IMR-90 (cell line): ENCODE results near the gene PTPRO. TPM values are rescaled to one million over a fixed set of nuclear protein-coding genes. Genes with fewer than 3 reads are reported as not detected.

Experiments
- ATAC-seq: fragments of 200-7000 bp; cut with Tn5 transposase; 2 replicates; pipeline ENCODE4 v1.9.1; 2020; ENCODE audit warnings: low read depth, mild to moderate bottlenecking, moderate library complexity
- BruUV-seq: library from RNA; stranded (reverse); fragments of 400-500 nt; replicated peaks from 2 replicates; lab custom pipeline; 2021; lab: Mats Ljungman, UMichigan
- CTCF ChIA-PET: fragments of 300-600 bp; formaldehyde crosslinking; extraction: SDS; loops from one replicate; lab custom pipeline; 2021; ENCODE audit warnings: antibody characterized with exemption; lab: Yijun Ruan, JAX
- POLR2A ChIA-PET: fragments of 300-600 bp; sonication (Branson Sonifier 250); formaldehyde crosslinking; loops from one replicate; lab custom pipeline; 2022; ENCODE audit warnings: antibody characterized with exemption; ENCODE audit not compliant: unreplicated experiment; lab: Charles Lee
- DNase-seq: peaks from one replicate; pipeline ENCODE4 v3.0.0; 2013
- H2AFZ ChIP-seq: replicated peaks from 2 replicates; pipeline ENCODE3; 2013; ENCODE audit warnings: low read length, mild to moderate bottlenecking; ENCODE audit not compliant: poor library complexity
- H2AK5ac ChIP-seq: 2 replicates; pipeline ENCODE4 v1.6.1; 2013; ENCODE audit warnings: low read depth, low read length, inconsistent platforms
- H2AK9ac ChIP-seq: replicated peaks from 2 replicates; pipeline ENCODE3; 2013; ENCODE audit warnings: mild to moderate bottlenecking, low read depth, low read length, moderate library complexity; ENCODE audit not compliant: poor library complexity
- H2BK120ac ChIP-seq: 2 replicates; pipeline ENCODE4 v1.6.1; 2013; ENCODE audit warnings: low read depth, low read length, inconsistent platforms
- H2BK15ac ChIP-seq: 3 replicates; pipeline ENCODE4 v1.6.1; 2013; ENCODE audit warnings: low read depth, low read length, inconsistent platforms
- H2BK20ac ChIP-seq: 2 replicates; pipeline ENCODE4 v1.6.1; 2013; ENCODE audit warnings: low read depth, mild to moderate bottlenecking, inconsistent platforms, low read length, moderate library complexity
- H2BK5ac ChIP-seq: 2 replicates; pipeline ENCODE4 v1.6.1; 2013; ENCODE audit warnings: mild to moderate bottlenecking, low read depth, low read length, inconsistent platforms; ENCODE audit not compliant: poor library complexity, severe bottlenecking
- H3K14ac ChIP-seq: replicated peaks from 2 replicates; pipeline ENCODE4 v1.6.1; 2013; ENCODE audit warnings: low read depth, low read length, inconsistent platforms
- H3K18ac ChIP-seq: 2 replicates; pipeline ENCODE4 v1.6.1; 2013; ENCODE audit warnings: low read depth, low read length, control low read depth
- H3K23ac ChIP-seq: 2 replicates; pipeline ENCODE4 v1.6.1; 2013; ENCODE audit warnings: low read depth, low read length, inconsistent platforms
- H3K27ac ChIP-seq: 2 replicates; pipeline ENCODE4 v1.5.1; 2013; ENCODE audit warnings: mild to moderate bottlenecking, control low read depth, low read length; ENCODE audit not compliant: insufficient read depth
- H3K27me3 ChIP-seq: 2 replicates; pipeline ENCODE4 v1.6.1; 2013; ENCODE audit warnings: low read length; ENCODE audit not compliant: control insufficient read depth, insufficient read depth
- H3K36me3 ChIP-seq: 2 replicates; pipeline ENCODE4 v1.6.1; 2013; ENCODE audit warnings: low read length, mixed read lengths; ENCODE audit not compliant: control insufficient read depth, insufficient read depth
- H3K4ac ChIP-seq: 2 replicates; pipeline ENCODE4 v1.6.1; 2013; ENCODE audit warnings: low read depth, low read length, inconsistent platforms
- H3K4me1 ChIP-seq: 2 replicates; pipeline ENCODE4 v1.6.1; 2013; ENCODE audit warnings: low read length, mixed read lengths; ENCODE audit not compliant: control insufficient read depth, insufficient read depth
- H3K4me2 ChIP-seq: 2 replicates; pipeline ENCODE4 v1.6.1; 2013; ENCODE audit warnings: low read depth, mild to moderate bottlenecking, control low read depth, low read length, moderate library complexity
- H3K4me3 ChIP-seq: 2 replicates; pipeline ENCODE4 v1.5.1; 2013; ENCODE audit warnings: low read depth, mild to moderate bottlenecking, control low read depth, low read length, moderate library complexity; ENCODE audit not compliant: insufficient read depth
- H3K56ac ChIP-seq: 2 replicates; pipeline ENCODE4 v1.6.1; 2013; ENCODE audit warnings: low read length, inconsistent platforms; ENCODE audit not compliant: insufficient read depth; ENCODE audit errors: extremely low read depth
- H3K79me1 ChIP-seq, 2 experiments: 2 replicates each; pipeline ENCODE4 v1.6.1; 2013; ENCODE audit warnings: low read length in 2 of 2, inconsistent platforms in 1 of 2, low read depth in 1 of 2
- H3K9ac ChIP-seq: 2 replicates; pipeline ENCODE4 v1.6.1; 2013; ENCODE audit warnings: low read depth, low read length, control low read depth
- H3K9me1 ChIP-seq: 2 replicates; pipeline ENCODE4 v1.6.1; 2013; ENCODE audit warnings: low read length, inconsistent platforms; ENCODE audit not compliant: insufficient read depth
- H3K9me3 ChIP-seq: 2 replicates; pipeline ENCODE4 v1.6.1; 2013; ENCODE audit warnings: low read length; ENCODE audit not compliant: control insufficient read depth, insufficient read depth
- H4K20me1 ChIP-seq: 2 replicates; pipeline ENCODE4 v1.6.1; 2013; ENCODE audit warnings: low read length, inconsistent platforms; ENCODE audit not compliant: insufficient read depth
- H4K5ac ChIP-seq: 2 replicates; pipeline ENCODE4 v1.6.1; 2013; ENCODE audit warnings: mild to moderate bottlenecking, low read depth, low read length, control low read depth
- H4K8ac ChIP-seq, 2 experiments: 2 replicates each; pipeline ENCODE4 v1.6.1; 2013; ENCODE audit warnings: low read depth in 2 of 2, low read length in 2 of 2, control low read depth in 1 of 2, inconsistent platforms in 1 of 2
- H4K91ac ChIP-seq: 2 replicates; pipeline ENCODE4 v1.6.1; 2013; ENCODE audit warnings: low read depth, low read length, inconsistent platforms; ENCODE audit not compliant: insufficient read depth
- BHLHE40 ChIP-seq: fragments of 150-350 bp; IDR thresholded peaks from 2 replicates; pipeline ENCODE4 v1.6.1; 2016; ENCODE audit warnings: mild to moderate bottlenecking, low read depth, low read length
- CEBPB ChIP-seq: IDR thresholded peaks from 2 replicates; pipeline ENCODE4 v1.6.1; 2012; ENCODE audit warnings: low read depth, low read length, improper control_type of control experiment
- CHD1 ChIP-seq: IDR thresholded peaks from 2 replicates; pipeline ENCODE4 v1.6.1; 2012; ENCODE audit warnings: low read depth, low read length, improper control_type of control experiment
- CTCF ChIP-seq: conservative IDR thresholded peaks from 2 replicates; pipeline ENCODE4 v1.5.1; 2012; ENCODE audit warnings: mild to moderate bottlenecking, low read depth, low read length, improper control_type of control experiment
- ELK1 ChIP-seq: fragments of 150-350 bp; IDR thresholded peaks from 2 replicates; pipeline ENCODE4 v1.6.1; 2016; ENCODE audit warnings: low read depth, mild to moderate bottlenecking, low read length, moderate library complexity, borderline replicate concordance
- FOS ChIP-seq: fragments of 150-350 bp; IDR thresholded peaks from 2 replicates; pipeline ENCODE4 v1.6.1; 2016; ENCODE audit warnings: low read depth, low read length
- MAFK ChIP-seq: IDR thresholded peaks from 2 replicates; pipeline ENCODE4 v1.6.1; 2012; ENCODE audit warnings: low read depth, low read length, improper control_type of control experiment
- MAZ ChIP-seq: IDR thresholded peaks from 2 replicates; pipeline ENCODE4 v1.6.1; 2012; ENCODE audit warnings: low read depth, mild to moderate bottlenecking, low read length, improper control_type of control experiment, moderate library complexity, borderline replicate concordance
- MXI1 ChIP-seq: IDR thresholded peaks from 2 replicates; pipeline ENCODE4 v1.6.1; 2012; ENCODE audit warnings: low read depth, mild to moderate bottlenecking, low read length, moderate library complexity, borderline replicate concordance
- NFE2L2 ChIP-seq: fragments of 150-350 bp; IDR thresholded peaks from 2 replicates; pipeline ENCODE4 v1.6.1; 2016; ENCODE audit warnings: low read depth, mild to moderate bottlenecking, low read length
- POLR2A ChIP-seq: IDR thresholded peaks from 2 replicates; pipeline ENCODE4 v1.6.1; 2012; ENCODE audit warnings: mild to moderate bottlenecking, low read depth, low read length
- RAD21 ChIP-seq: IDR thresholded peaks from 2 replicates; pipeline ENCODE4 v1.6.1; 2012; ENCODE audit warnings: low read length, improper control_type of control experiment
- RCOR1 ChIP-seq: IDR thresholded peaks from 2 replicates; pipeline ENCODE4 v1.6.1; 2012; ENCODE audit warnings: mild to moderate bottlenecking, low read length, improper control_type of control experiment; ENCODE audit not compliant: insufficient replicate concordance
- SMC3 ChIP-seq: fragments of 150-350 bp; IDR thresholded peaks from 2 replicates; pipeline ENCODE4 v1.6.1; 2016; ENCODE audit warnings: low read depth, mild to moderate bottlenecking, antibody characterized with exemption, low read length, moderate library complexity
- USF2 ChIP-seq: fragments of 150-350 bp; IDR thresholded peaks from 2 replicates; pipeline ENCODE4 v1.6.1; 2017; ENCODE audit warnings: mild to moderate bottlenecking, antibody characterized with exemption, low read length, low read depth
- WGBS, 2 experiments: methylation state at CpG; one replicate each; pipeline versions ENCODE4 v1.1.5 to v1.1.7; 2013; ENCODE audit warnings: missing lambda C conversion rate in 2 of 2; ENCODE audit not compliant: insufficient read length in 1 of 2; ENCODE audit errors: extremely low coverage in 2 of 2; 5-methylcytosine and 5-hydroxymethylcytosine counted together
- dilution Hi-C: fragments of 300-500 bp; cut with HindIII; formaldehyde crosslinking; loops from one replicate; pipeline ENCODE4 v1.14.3; 2018; ENCODE audit warnings: low sequenced_read_pairs; ENCODE audit not compliant: unreplicated experiment
- in situ Hi-C: fragments of 300-500 bp; cut with MboI; formaldehyde crosslinking; loops from 3 replicates; pipeline ENCODE4 v1.14.3; 2019; ENCODE audit warnings: low sequenced_read_pairs, inconsistent platforms, mixed read lengths
- intact Hi-C: fragments of 100-400 bp; cut with micrococcal nuclease; formaldehyde crosslinking; loops from 2 replicates; pipeline ENCODE4 v1.10.0; 2022
- polyA plus RNA-seq, 3 experiments: library from polyadenylated mRNA; depleted of rRNA; stranded (reverse); fragments of >200 nt; gene quantifications; 2 replicates each; pipeline ENCODE4 v1.2.3, GENCODE V29; 2012; ENCODE audit warnings: low replicate concordance in 1 of 3
- total RNA-seq: library from RNA; depleted of rRNA; stranded (reverse); fragments of >200 nt; gene quantifications from 2 replicates; pipeline ENCODE4 v1.2.3, GENCODE V29; 2012

PTPRO gene
- total and polyA plus RNA-seq, 2 of the 4 experiments (the other 2 are of a cell fraction), result 0.03 to 0.18 TPM

GRCh38 chr12:15629108-15629507, 306.8 kb downstream of the PTPRO start:
- peak overlapping the region; percentile 61 for H3K23ac ChIP-seq
- no peak overlapping the region for H2AK9ac ChIP-seq
- peak overlapping the region; percentile 13 to 57; a peak in 2 of 4 replicates for H4K8ac ChIP-seq
- H2BK15ac ChIP-seq, result peak overlapping the region; percentile 46; the same call in 1 of the 3 replicates
- BruUV-seq, result no TSS peak
- peak overlapping the region; percentile 53; the same call in 1 of the 2 replicates for H3K14ac ChIP-seq
- H3K4ac ChIP-seq, result peak overlapping the region; percentile 69
- CTCF ChIA-PET, result interaction anchor here (1.2 kb wide), 1 partner anchor 26 kb away, joined by 4 read pairs; no protein-coding TSS in a partner anchor
- peak overlapping the region; percentile 86 for H2BK120ac ChIP-seq
- H2AFZ ChIP-seq, result peak overlapping the region; percentile 82
- H4K91ac ChIP-seq, result peak overlapping the region; percentile 86
- POLR2A ChIA-PET, result no interaction called here
- intact Hi-C loops, result loop anchor here (2.0 kb wide), 1 partner anchor 160 kb away; the partner anchor contains the start of gene EPS8
- H3K79me1 ChIP-seq, result peaks cover 6 to 32% of the 10 kb centered on the region in 2 experiments; a peak in 3 of 4 replicates
- in situ Hi-C loops, result no loop called here
- H4K5ac ChIP-seq, result peak overlapping the region; percentile 67
- H3K27ac ChIP-seq, result peak overlapping the region; percentile 96
- H3K4me1 ChIP-seq, result peaks cover 15% of the 10 kb centered on the region
- no peaks in the 10 kb centered on the region for H4K20me1 ChIP-seq
- WGBS, 2 experiments, result no CpG with 5 or more reads among the region's 5 CpGs
- H3K36me3 ChIP-seq, result peaks cover 5% of the 10 kb centered on the region
- H3K18ac ChIP-seq, result peak overlapping the region; percentile 78
- peak overlapping the region; percentile 71 for H3K4me2 ChIP-seq
- H3K27me3 ChIP-seq, result no peaks in the 10 kb centered on the region
- peak; percentile 98 for DNase-seq
- no peak overlapping the region; the same call in 1 of the 2 replicates for H3K4me3 ChIP-seq
- peak overlapping the region; percentile 20; the same call in 1 of the 2 replicates for H2AK5ac ChIP-seq
- H3K9ac ChIP-seq, result no peak overlapping the region
- peak; percentile 95 for ATAC-seq
- no peaks in the 10 kb centered on the region for H3K9me3 ChIP-seq
- dilution Hi-C loops, result no loop called here
- H3K56ac ChIP-seq, result peak overlapping the region; percentile 45; the same call in 1 of the 2 replicates
- peak overlapping the region; percentile 60; the same call in 1 of the 2 replicates for H2BK20ac ChIP-seq
- peak overlapping the region; percentile 100 for H2BK5ac ChIP-seq
- H3K9me1 ChIP-seq, result peaks cover 10% of the 10 kb centered on the region
- no peak for TF ChIP-seq USF2
- TF ChIP-seq POLR2A, result peak; percentile 41; the same call in 1 of the 2 replicates
- no peak for TF ChIP-seq CEBPB
- peak; percentile 34; the same call in 1 of the 2 replicates for TF ChIP-seq NFE2L2
- no peak for TF ChIP-seq MAFK
- TF ChIP-seq MAZ, result no peak
- 0 out of 2 replicates have a peak, but pooled peaks have one; percentile 13 for TF ChIP-seq BHLHE40
- TF ChIP-seq RCOR1, result no peak
- TF ChIP-seq ELK1, result no peak
- TF ChIP-seq CHD1, result no peak
- no peak for TF ChIP-seq CTCF
- TF ChIP-seq FOS, result peak; percentile 69; the same call in 1 of the 2 replicates
- TF ChIP-seq SMC3, result no peak
- TF ChIP-seq MXI1, result no peak
- TF ChIP-seq RAD21, result no peak
